IMR-90 (cell line): ENCODE results near the gene PTN. TPM values are rescaled to one million over a fixed set of nuclear protein-coding genes. Genes with fewer than 3 reads are reported as not detected.

Source experiments
- ATAC-seq: fragments of 200-7000 bp; cut with Tn5 transposase; 2 replicates; pipeline ENCODE4 v1.9.1; 2020; ENCODE audit warnings: low read depth, mild to moderate bottlenecking, moderate library complexity
- BruUV-seq: library from RNA; stranded (reverse); fragments of 400-500 nt; replicated peaks from 2 replicates; lab custom pipeline; 2021; lab: Mats Ljungman, UMichigan
- CTCF ChIA-PET: fragments of 300-600 bp; formaldehyde crosslinking; extraction: SDS; loops from one replicate; lab custom pipeline; 2021; ENCODE audit warnings: antibody characterized with exemption; lab: Yijun Ruan, JAX
- POLR2A ChIA-PET: fragments of 300-600 bp; sonication (Branson Sonifier 250); formaldehyde crosslinking; loops from one replicate; lab custom pipeline; 2022; ENCODE audit warnings: antibody characterized with exemption; ENCODE audit not compliant: unreplicated experiment; lab: Charles Lee
- DNase-seq: peaks from one replicate; pipeline ENCODE4 v3.0.0; 2013
- H2AFZ ChIP-seq: replicated peaks from 2 replicates; pipeline ENCODE3; 2013; ENCODE audit warnings: low read length, mild to moderate bottlenecking; ENCODE audit not compliant: poor library complexity
- H2AK5ac ChIP-seq: 2 replicates; pipeline ENCODE4 v1.6.1; 2013; ENCODE audit warnings: low read depth, low read length, inconsistent platforms
- H2AK9ac ChIP-seq: replicated peaks from 2 replicates; pipeline ENCODE3; 2013; ENCODE audit warnings: mild to moderate bottlenecking, low read depth, low read length, moderate library complexity; ENCODE audit not compliant: poor library complexity
- H2BK120ac ChIP-seq: 2 replicates; pipeline ENCODE4 v1.6.1; 2013; ENCODE audit warnings: low read depth, low read length, inconsistent platforms
- H2BK15ac ChIP-seq: 3 replicates; pipeline ENCODE4 v1.6.1; 2013; ENCODE audit warnings: low read depth, low read length, inconsistent platforms
- H2BK20ac ChIP-seq: 2 replicates; pipeline ENCODE4 v1.6.1; 2013; ENCODE audit warnings: low read depth, mild to moderate bottlenecking, inconsistent platforms, low read length, moderate library complexity
- H2BK5ac ChIP-seq: 2 replicates; pipeline ENCODE4 v1.6.1; 2013; ENCODE audit warnings: mild to moderate bottlenecking, low read depth, low read length, inconsistent platforms; ENCODE audit not compliant: poor library complexity, severe bottlenecking
- H3K14ac ChIP-seq: replicated peaks from 2 replicates; pipeline ENCODE4 v1.6.1; 2013; ENCODE audit warnings: low read depth, low read length, inconsistent platforms
- H3K18ac ChIP-seq: 2 replicates; pipeline ENCODE4 v1.6.1; 2013; ENCODE audit warnings: low read depth, low read length, control low read depth
- H3K23ac ChIP-seq: 2 replicates; pipeline ENCODE4 v1.6.1; 2013; ENCODE audit warnings: low read depth, low read length, inconsistent platforms
- H3K27ac ChIP-seq: 2 replicates; pipeline ENCODE4 v1.5.1; 2013; ENCODE audit warnings: mild to moderate bottlenecking, control low read depth, low read length; ENCODE audit not compliant: insufficient read depth
- H3K27me3 ChIP-seq: 2 replicates; pipeline ENCODE4 v1.6.1; 2013; ENCODE audit warnings: low read length; ENCODE audit not compliant: control insufficient read depth, insufficient read depth
- H3K36me3 ChIP-seq: 2 replicates; pipeline ENCODE4 v1.6.1; 2013; ENCODE audit warnings: low read length, mixed read lengths; ENCODE audit not compliant: control insufficient read depth, insufficient read depth
- H3K4ac ChIP-seq: 2 replicates; pipeline ENCODE4 v1.6.1; 2013; ENCODE audit warnings: low read depth, low read length, inconsistent platforms
- H3K4me1 ChIP-seq: 2 replicates; pipeline ENCODE4 v1.6.1; 2013; ENCODE audit warnings: low read length, mixed read lengths; ENCODE audit not compliant: control insufficient read depth, insufficient read depth
- H3K4me2 ChIP-seq: 2 replicates; pipeline ENCODE4 v1.6.1; 2013; ENCODE audit warnings: low read depth, mild to moderate bottlenecking, control low read depth, low read length, moderate library complexity
- H3K4me3 ChIP-seq: 2 replicates; pipeline ENCODE4 v1.5.1; 2013; ENCODE audit warnings: low read depth, mild to moderate bottlenecking, control low read depth, low read length, moderate library complexity; ENCODE audit not compliant: insufficient read depth
- H3K56ac ChIP-seq: 2 replicates; pipeline ENCODE4 v1.6.1; 2013; ENCODE audit warnings: low read length, inconsistent platforms; ENCODE audit not compliant: insufficient read depth; ENCODE audit errors: extremely low read depth
- H3K79me1 ChIP-seq, 2 experiments: 2 replicates each; pipeline ENCODE4 v1.6.1; 2013; ENCODE audit warnings: low read length in 2 of 2, inconsistent platforms in 1 of 2, low read depth in 1 of 2
- H3K9ac ChIP-seq: 2 replicates; pipeline ENCODE4 v1.6.1; 2013; ENCODE audit warnings: low read depth, low read length, control low read depth
- H3K9me1 ChIP-seq: 2 replicates; pipeline ENCODE4 v1.6.1; 2013; ENCODE audit warnings: low read length, inconsistent platforms; ENCODE audit not compliant: insufficient read depth
- H3K9me3 ChIP-seq: 2 replicates; pipeline ENCODE4 v1.6.1; 2013; ENCODE audit warnings: low read length; ENCODE audit not compliant: control insufficient read depth, insufficient read depth
- H4K20me1 ChIP-seq: 2 replicates; pipeline ENCODE4 v1.6.1; 2013; ENCODE audit warnings: low read length, inconsistent platforms; ENCODE audit not compliant: insufficient read depth
- H4K5ac ChIP-seq: 2 replicates; pipeline ENCODE4 v1.6.1; 2013; ENCODE audit warnings: mild to moderate bottlenecking, low read depth, low read length, control low read depth
- H4K8ac ChIP-seq, 2 experiments: 2 replicates each; pipeline ENCODE4 v1.6.1; 2013; ENCODE audit warnings: low read depth in 2 of 2, low read length in 2 of 2, control low read depth in 1 of 2, inconsistent platforms in 1 of 2
- H4K91ac ChIP-seq: 2 replicates; pipeline ENCODE4 v1.6.1; 2013; ENCODE audit warnings: low read depth, low read length, inconsistent platforms; ENCODE audit not compliant: insufficient read depth
- BHLHE40 ChIP-seq: fragments of 150-350 bp; IDR thresholded peaks from 2 replicates; pipeline ENCODE4 v1.6.1; 2016; ENCODE audit warnings: mild to moderate bottlenecking, low read depth, low read length
- CEBPB ChIP-seq: IDR thresholded peaks from 2 replicates; pipeline ENCODE4 v1.6.1; 2012; ENCODE audit warnings: low read depth, low read length, improper control_type of control experiment
- CHD1 ChIP-seq: IDR thresholded peaks from 2 replicates; pipeline ENCODE4 v1.6.1; 2012; ENCODE audit warnings: low read depth, low read length, improper control_type of control experiment
- FOS ChIP-seq: fragments of 150-350 bp; IDR thresholded peaks from 2 replicates; pipeline ENCODE4 v1.6.1; 2016; ENCODE audit warnings: low read depth, low read length
- MAFK ChIP-seq: IDR thresholded peaks from 2 replicates; pipeline ENCODE4 v1.6.1; 2012; ENCODE audit warnings: low read depth, low read length, improper control_type of control experiment
- MAZ ChIP-seq: IDR thresholded peaks from 2 replicates; pipeline ENCODE4 v1.6.1; 2012; ENCODE audit warnings: low read depth, mild to moderate bottlenecking, low read length, improper control_type of control experiment, moderate library complexity, borderline replicate concordance
- MXI1 ChIP-seq: IDR thresholded peaks from 2 replicates; pipeline ENCODE4 v1.6.1; 2012; ENCODE audit warnings: low read depth, mild to moderate bottlenecking, low read length, moderate library complexity, borderline replicate concordance
- POLR2A ChIP-seq: IDR thresholded peaks from 2 replicates; pipeline ENCODE4 v1.6.1; 2012; ENCODE audit warnings: mild to moderate bottlenecking, low read depth, low read length
- RAD21 ChIP-seq: IDR thresholded peaks from 2 replicates; pipeline ENCODE4 v1.6.1; 2012; ENCODE audit warnings: low read length, improper control_type of control experiment
- RCOR1 ChIP-seq: IDR thresholded peaks from 2 replicates; pipeline ENCODE4 v1.6.1; 2012; ENCODE audit warnings: mild to moderate bottlenecking, low read length, improper control_type of control experiment; ENCODE audit not compliant: insufficient replicate concordance
- RFX5 ChIP-seq: IDR thresholded peaks from 2 replicates; pipeline ENCODE4 v1.8.0; 2012; ENCODE audit warnings: low read depth, mild to moderate bottlenecking, low read length, moderate library complexity
- SMC3 ChIP-seq: fragments of 150-350 bp; IDR thresholded peaks from 2 replicates; pipeline ENCODE4 v1.6.1; 2016; ENCODE audit warnings: low read depth, mild to moderate bottlenecking, antibody characterized with exemption, low read length, moderate library complexity
- USF2 ChIP-seq: fragments of 150-350 bp; IDR thresholded peaks from 2 replicates; pipeline ENCODE4 v1.6.1; 2017; ENCODE audit warnings: mild to moderate bottlenecking, antibody characterized with exemption, low read length, low read depth
- WGBS, 2 experiments: methylation state at CpG; one replicate each; pipeline versions ENCODE4 v1.1.5 to v1.1.7; 2013; ENCODE audit warnings: missing lambda C conversion rate in 2 of 2; ENCODE audit not compliant: insufficient read length in 1 of 2; ENCODE audit errors: extremely low coverage in 2 of 2; 5-methylcytosine and 5-hydroxymethylcytosine counted together
- dilution Hi-C: fragments of 300-500 bp; cut with HindIII; formaldehyde crosslinking; loops from one replicate; pipeline ENCODE4 v1.14.3; 2018; ENCODE audit warnings: low sequenced_read_pairs; ENCODE audit not compliant: unreplicated experiment
- in situ Hi-C: fragments of 300-500 bp; cut with MboI; formaldehyde crosslinking; loops from 3 replicates; pipeline ENCODE4 v1.14.3; 2019; ENCODE audit warnings: low sequenced_read_pairs, inconsistent platforms, mixed read lengths
- intact Hi-C: fragments of 100-400 bp; cut with micrococcal nuclease; formaldehyde crosslinking; loops from 2 replicates; pipeline ENCODE4 v1.10.0; 2022
- polyA plus RNA-seq, 3 experiments: library from polyadenylated mRNA; depleted of rRNA; stranded (reverse); fragments of >200 nt; gene quantifications; 2 replicates each; pipeline ENCODE4 v1.2.3, GENCODE V29; 2012; ENCODE audit warnings: low replicate concordance in 1 of 3
- total RNA-seq: library from RNA; depleted of rRNA; stranded (reverse); fragments of >200 nt; gene quantifications from 2 replicates; pipeline ENCODE4 v1.2.3, GENCODE V29; 2012
- TF ChIP-seq, protein P1 (sequence below): conservative IDR thresholded peaks from 2 replicates; pipeline ENCODE4 v1.5.1; 2012; ENCODE audit warnings: mild to moderate bottlenecking, low read depth, low read length, improper control_type of control experiment

PTN gene
- total and polyA plus RNA-seq, 2 of the 4 experiments (the other 2 are of a cell fraction): 61.7 to 186 TPM

GRCh38 chr7:137287651-137288258 lies 55.8 kb downstream of the PTN start:
- Histone ChIP-seq H2BK120ac (no peak overlapping the region), H3K4me2 (no peak overlapping the region), H3K18ac (no peak overlapping the region), H4K20me1 (no peaks in the 10 kb centered on the region), H4K5ac (no peak overlapping the region), H3K4me3 (no peak overlapping the region), H3K4me1 (peaks cover 2% of the 10 kb centered on the region; the same call in 1 of the 2 replicates), H3K9me3 (no peaks in the 10 kb centered on the region), H3K14ac (no peak overlapping the region), H3K56ac (no peak overlapping the region), H2AK9ac (no peak overlapping the region), H3K23ac (no peak overlapping the region), H2AK5ac (no peak overlapping the region), H4K8ac (no peak overlapping the region), H3K79me1 (no peaks in the 10 kb centered on the region), H2AFZ (no peak overlapping the region), H4K91ac (no peak overlapping the region), H2BK15ac (no peak overlapping the region), H2BK5ac (no peak overlapping the region), H3K4ac (no peak overlapping the region), H3K27ac (no peak overlapping the region), H3K27me3 (no peaks in the 10 kb centered on the region), H2BK20ac (no peak overlapping the region), H3K9ac (no peak overlapping the region), H3K36me3 (no peaks in the 10 kb centered on the region), H3K9me1 (no peaks in the 10 kb centered on the region)
- dilution Hi-C loops: no loop called here
- no TSS peak for BruUV-seq
- intact Hi-C loops: loop anchor here (10.0 kb wide), 1 partner anchor 203 kb away; no protein-coding TSS in a partner anchor
- WGBS, 2 experiments: no CpG with 5 or more reads among the region's 3 CpGs
- TF ChIP-seq POLR2A: no peak
- no peak for TF ChIP-seq SMC3
- TF ChIP-seq CEBPB: no peak
- no peak for TF ChIP-seq RCOR1
- TF ChIP-seq RFX5: no peak
- no peak for TF ChIP-seq MAZ
- TF ChIP-seq, protein P1, sequence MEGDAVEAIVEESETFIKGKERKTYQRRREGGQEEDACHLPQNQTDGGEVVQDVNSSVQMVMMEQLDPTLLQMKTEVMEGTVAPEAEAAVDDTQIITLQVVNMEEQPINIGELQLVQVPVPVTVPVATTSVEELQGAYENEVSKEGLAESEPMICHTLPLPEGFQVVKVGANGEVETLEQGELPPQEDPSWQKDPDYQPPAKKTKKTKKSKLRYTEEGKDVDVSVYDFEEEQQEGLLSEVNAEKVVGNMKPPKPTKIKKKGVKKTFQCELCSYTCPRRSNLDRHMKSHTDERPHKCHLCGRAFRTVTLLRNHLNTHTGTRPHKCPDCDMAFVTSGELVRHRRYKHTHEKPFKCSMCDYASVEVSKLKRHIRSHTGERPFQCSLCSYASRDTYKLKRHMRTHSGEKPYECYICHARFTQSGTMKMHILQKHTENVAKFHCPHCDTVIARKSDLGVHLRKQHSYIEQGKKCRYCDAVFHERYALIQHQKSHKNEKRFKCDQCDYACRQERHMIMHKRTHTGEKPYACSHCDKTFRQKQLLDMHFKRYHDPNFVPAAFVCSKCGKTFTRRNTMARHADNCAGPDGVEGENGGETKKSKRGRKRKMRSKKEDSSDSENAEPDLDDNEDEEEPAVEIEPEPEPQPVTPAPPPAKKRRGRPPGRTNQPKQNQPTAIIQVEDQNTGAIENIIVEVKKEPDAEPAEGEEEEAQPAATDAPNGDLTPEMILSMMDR: peak; percentile 44
- TF ChIP-seq CHD1: no peak
- no peak for TF ChIP-seq FOS
- no peak for TF ChIP-seq MXI1
- peak; percentile 26; the same call in 1 of the 2 replicates for TF ChIP-seq RAD21
- TF ChIP-seq BHLHE40: no peak
- TF ChIP-seq USF2: no peak
- no peak for TF ChIP-seq MAFK
- in situ Hi-C loops: no loop called here
- ATAC-seq (no peak), DNase-seq (peak; percentile 12)
- CTCF ChIA-PET: interaction anchor here (0.8 to 1.0 kb wide), 4 partner anchors 9 to 29 kb away, joined by 3 to 4 read pairs (median 4); no protein-coding TSS in a partner anchor
- POLR2A ChIA-PET: interaction anchor here (0.7 kb wide), 1 partner anchor 43 kb away, joined by 6 read pairs; no protein-coding TSS in a partner anchor
